Keratinocyte (primary cell): ENCODE results near the gene C5.

Experiments used
- CTCF ChIP-seq, 3 experiments: IDR thresholded peaks in 1 of 3; conservative IDR thresholded peaks in 1 of 3; optimal IDR thresholded peaks in 1 of 3; 2 replicates in 2 of 3; 3 replicates in 1 of 3; pipeline versions ENCODE3 to v1.5.1; 2011; ENCODE audit warnings: low read length in 3 of 3, mild to moderate bottlenecking in 3 of 3, moderate library complexity in 2 of 3, control low read depth in 1 of 3, inconsistent platforms in 1 of 3; ENCODE audit not compliant: insufficient read depth in 2 of 3; ENCODE audit errors: extremely low read depth in 1 of 3
- EZH2 ChIP-seq: IDR thresholded peaks from one replicate; pipeline ENCODE4 v1.6.1; 2012; ENCODE audit warnings: inconsistent platforms, mild to moderate bottlenecking, low read length, moderate library complexity

- no peak for TF ChIP-seq CTCF (optimal IDR thresholded peaks at IDR 0.05 in 1 of 3, IDR thresholded peaks at IDR 0.05 in 1 of 3, conservative IDR thresholded peaks at IDR 0.05 in 1 of 3; ENCODE audit: extremely low read depth in 1 of 3, insufficient read depth in 2 of 3, low read length in 3 of 3)
- TF ChIP-seq EZH2: no peak
Observed at GRCh38 chr9:120909904-120910303, 140.2 kb downstream of the C5 start.
